ENCODE results near the gene DNAJB8.

The DNAJB8 gene

DNA sequence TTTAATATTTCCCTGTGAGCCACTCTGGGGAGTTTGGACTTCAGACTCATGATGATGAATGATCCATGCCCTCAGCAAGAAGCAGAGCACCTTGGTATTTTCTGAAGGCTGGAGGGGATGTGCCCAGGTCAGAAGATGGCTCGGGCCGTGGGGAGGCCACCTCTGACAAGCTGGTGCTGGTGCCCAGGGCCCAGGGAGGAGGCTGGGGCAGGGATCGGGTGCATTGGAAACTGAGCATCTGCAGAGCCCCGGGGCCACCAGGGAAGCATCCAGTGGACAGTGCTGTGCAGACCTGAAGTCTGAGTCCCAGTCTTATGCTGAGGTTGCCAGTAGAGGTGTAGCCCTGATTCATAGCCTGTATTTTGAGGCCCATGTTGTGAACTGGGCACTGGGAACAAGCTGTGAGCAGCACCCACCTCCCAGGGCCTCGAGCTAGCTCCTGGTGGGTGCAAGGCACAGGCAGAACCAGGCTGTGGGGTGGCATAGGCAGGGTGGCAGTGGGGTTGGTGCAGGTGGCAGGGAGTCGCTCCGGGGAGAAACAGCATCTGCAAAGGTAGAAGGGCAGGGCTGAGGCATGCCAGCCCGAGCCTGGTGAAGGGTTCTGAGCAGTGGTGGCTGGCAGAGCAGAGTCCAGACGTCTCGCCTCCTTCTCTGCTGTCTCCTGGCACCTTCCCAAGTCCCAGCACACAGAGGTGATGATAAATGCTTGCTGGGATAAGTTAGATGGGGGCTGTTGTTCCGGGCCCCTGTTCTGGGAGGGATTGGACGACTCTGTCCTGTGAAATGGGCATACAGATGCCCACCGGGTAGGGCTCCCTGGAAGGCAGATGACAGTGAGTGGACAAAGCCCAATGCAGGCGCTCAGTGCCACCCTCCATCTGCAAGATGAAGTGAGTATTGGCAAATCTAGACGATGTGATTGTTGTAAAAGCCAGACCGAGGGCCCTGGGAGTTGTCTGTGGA is 10.6 kb downstream of the DNAJB8 start:
- in situ Hi-C loops (cut with HindIII; ENCODE audit: low pct_ligation_motif_present, low pct_unique_long_range_greater_than_20kb, low sequenced_read_pairs): no loop called here
- no peak for DNase-seq

DNA sequence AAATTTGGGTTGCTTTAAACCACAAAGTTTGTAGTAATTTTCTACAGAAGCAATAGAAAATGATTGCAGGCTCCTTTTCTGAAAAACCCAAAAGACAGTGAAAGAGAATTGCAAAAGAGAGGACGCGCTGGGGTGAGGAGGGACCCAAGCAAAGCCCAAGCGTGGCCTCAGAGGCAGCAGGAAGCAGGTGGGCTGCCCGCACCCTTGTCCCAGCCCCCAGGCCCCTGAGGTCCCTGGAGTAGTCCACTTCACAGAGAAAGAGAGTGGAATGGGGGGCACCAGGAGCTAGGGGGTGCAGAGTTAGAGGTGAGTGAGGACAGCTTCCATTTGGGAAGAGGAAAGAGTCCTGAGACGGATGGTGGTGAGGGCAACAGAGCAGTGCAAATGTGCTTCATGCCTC is 11.6 kb downstream of the DNAJB8 start:
- in situ Hi-C loops (cut with HindIII; ENCODE audit: low pct_ligation_motif_present, low pct_unique_long_range_greater_than_20kb, low sequenced_read_pairs): no loop called here
- no peak for DNase-seq

DNA sequence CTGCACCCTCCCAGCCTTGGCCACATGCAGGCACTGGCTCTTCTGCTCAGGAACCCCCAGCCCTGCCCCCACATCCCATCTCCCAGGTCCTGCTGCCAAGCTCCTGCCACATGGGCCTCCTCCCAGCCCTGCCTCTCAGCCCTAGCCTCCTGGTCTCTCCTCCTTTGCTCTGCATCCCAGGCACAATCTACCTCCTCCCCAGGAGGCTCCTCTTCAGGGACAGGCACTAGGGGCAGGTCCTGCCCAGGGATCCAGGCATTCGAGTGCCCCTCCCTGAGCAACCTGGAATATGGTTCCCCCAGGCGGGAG is 12.4 kb downstream of the DNAJB8 start:
- in situ Hi-C loops (cut with HindIII; ENCODE audit: low pct_ligation_motif_present, low pct_unique_long_range_greater_than_20kb, low sequenced_read_pairs): no loop called here
- DNase-seq: no peak

- DNase-seq: no peak
- in situ Hi-C loops (cut with HindIII; ENCODE audit: low pct_ligation_motif_present, low pct_unique_long_range_greater_than_20kb, low sequenced_read_pairs): no loop called here
These were observed 13.0 kb downstream of the DNAJB8 start for GRCh38 chr3:128453501-128454309.

DNA sequence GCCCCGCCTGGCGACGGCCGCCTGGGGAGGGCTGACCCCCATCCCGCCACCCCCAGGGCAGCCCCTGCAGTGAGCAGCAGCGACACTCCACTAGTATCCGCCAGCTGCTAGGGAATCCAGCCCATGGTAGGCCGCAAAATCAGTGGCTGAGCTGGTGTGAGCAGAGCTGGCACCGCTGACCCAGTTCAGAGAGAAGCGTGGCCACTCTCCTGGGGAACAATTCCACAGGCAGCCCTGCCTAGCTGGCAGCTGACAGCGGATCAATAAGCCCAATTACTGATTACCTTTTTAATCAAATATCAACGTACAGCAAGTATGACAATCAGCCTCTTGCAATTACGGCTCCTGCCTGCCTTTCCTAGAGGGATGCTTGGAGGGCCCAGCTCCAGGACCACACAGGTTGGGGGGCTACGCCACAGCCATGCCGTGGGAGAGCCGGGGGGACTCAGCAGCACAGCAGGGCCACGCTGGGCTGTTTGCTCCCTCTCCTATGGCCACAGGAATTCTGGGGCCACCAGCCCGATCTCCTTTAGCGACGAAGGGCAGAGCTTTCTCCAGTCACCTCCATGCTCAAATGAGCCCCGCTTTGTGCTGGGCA is 13.9 kb downstream of the DNAJB8 start:
- DNase-seq: no peak
- in situ Hi-C loops (cut with HindIII; ENCODE audit: low pct_ligation_motif_present, low pct_unique_long_range_greater_than_20kb, low sequenced_read_pairs): no loop called here

DNA sequence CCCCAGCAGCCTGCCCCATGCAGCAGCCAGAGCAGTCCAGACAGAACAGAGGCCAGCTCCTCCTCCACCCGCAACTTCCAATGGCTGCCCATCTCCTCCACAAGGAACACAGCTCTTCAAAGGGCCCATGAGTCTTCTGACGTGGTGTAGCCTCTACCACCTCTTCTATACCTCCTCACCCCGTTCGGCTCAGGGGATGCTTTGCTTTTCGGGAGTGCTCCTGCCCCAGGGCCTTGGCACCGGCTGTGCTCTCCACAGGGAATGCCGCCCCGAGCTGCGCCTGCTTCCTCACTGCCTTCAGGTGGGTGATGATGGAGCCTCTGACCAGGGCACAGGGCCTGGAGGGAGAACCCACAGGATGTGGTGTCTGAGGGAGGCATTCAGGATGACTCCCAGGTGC is 14.6 kb downstream of the DNAJB8 start:
- in situ Hi-C loops (cut with HindIII; ENCODE audit: low pct_ligation_motif_present, low pct_unique_long_range_greater_than_20kb, low sequenced_read_pairs): no loop called here
- no peak for DNase-seq

- DNase-seq: no peak
- in situ Hi-C loops (cut with HindIII; ENCODE audit: low pct_ligation_motif_present, low pct_unique_long_range_greater_than_20kb, low sequenced_read_pairs): no loop called here
These were observed 17.5 kb downstream of the DNAJB8 start for GRCh38 chr3:128449111-128449638.

DNA sequence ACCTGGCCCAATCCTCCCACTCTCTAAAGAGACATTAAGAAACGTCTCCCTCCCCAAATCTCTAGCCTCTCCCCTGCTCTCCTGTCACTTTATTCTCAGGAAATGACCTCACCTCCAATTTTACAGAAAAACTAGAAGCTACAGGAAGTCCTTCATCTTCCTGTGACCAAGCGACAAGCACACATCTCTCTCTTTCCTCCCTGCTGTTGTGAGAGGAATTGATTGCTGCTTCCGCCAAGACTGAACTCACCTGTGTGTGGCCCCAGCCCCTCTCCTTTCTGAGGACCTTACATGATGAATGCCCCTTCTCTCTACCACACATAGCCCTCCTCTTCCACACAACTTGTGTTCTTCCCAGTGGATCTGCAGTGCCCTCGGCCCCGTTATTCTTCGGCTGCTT is 18.2 kb downstream of the DNAJB8 start:
- DNase-seq: no peak
- in situ Hi-C loops (cut with HindIII; ENCODE audit: low pct_ligation_motif_present, low pct_unique_long_range_greater_than_20kb, low sequenced_read_pairs): no loop called here

DNA sequence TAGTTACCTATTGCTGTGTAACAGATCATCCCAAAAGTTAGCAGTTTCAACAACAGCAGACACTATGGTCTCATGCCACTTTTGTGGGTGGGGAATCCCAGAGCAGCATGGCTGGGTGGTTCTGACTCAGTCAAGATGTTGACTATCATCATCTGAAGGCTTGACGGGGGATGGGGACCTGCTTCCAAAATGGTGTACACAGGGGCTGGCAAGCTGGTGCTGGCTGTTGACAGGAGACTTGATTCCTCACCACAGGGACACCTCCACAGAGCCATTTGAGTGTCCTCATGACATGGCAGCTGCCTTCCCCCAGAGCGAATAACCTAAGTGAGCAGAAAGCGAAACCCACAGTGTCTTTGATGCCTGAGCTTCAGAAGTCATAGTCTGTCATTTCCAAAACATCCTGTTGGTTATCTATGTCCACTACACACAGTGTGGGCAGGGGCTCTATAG is 19.1 kb downstream of the DNAJB8 start:
- in situ Hi-C loops (cut with HindIII; ENCODE audit: low pct_ligation_motif_present, low pct_unique_long_range_greater_than_20kb, low sequenced_read_pairs): no loop called here
- DNase-seq: no peak

DNA sequence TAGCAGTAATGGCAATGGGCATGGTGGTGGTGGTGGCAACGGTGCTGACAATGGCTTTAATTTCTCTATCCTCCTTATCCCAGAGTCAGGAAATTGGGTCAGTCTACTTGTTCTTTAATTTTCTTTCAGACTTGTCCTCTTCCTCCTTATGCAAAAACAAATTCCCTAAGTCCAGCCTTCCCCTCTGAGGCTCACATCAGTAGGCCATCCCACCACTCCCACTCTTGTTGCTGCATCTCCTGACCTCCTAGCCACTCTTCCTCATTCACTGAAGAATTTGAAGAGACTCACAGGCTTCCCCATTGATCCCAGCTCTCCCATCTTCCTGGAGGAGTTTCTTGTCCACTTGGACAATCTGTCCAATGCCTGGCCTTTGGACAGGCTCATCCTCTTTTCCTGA is 19.9 kb downstream of the DNAJB8 start:
- DNase-seq: no peak
- in situ Hi-C loops (cut with HindIII; ENCODE audit: low pct_ligation_motif_present, low pct_unique_long_range_greater_than_20kb, low sequenced_read_pairs): no loop called here

DNA sequence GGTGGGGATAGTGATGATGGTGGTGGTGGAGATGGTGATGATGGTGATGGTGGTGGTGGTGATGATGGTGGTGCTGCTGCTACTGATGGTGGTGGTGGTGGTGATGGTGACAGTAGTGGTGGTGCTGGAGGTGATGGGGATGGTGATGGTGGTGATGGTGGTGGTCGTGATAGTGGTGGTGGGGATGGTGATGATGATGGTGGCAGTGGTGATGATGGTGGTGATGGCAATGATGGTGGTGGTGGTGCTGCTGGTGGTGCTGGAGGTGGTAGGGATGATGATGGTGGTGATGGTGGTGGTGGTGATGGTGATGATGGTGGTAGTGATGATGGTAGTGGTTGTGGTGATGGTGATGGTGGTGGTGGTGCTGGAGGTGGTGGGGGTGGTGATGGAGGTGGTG is 21.3 kb downstream of the DNAJB8 start:
- DNase-seq: no peak
- in situ Hi-C loops (cut with HindIII; ENCODE audit: low pct_ligation_motif_present, low pct_unique_long_range_greater_than_20kb, low sequenced_read_pairs): no loop called here

DNA sequence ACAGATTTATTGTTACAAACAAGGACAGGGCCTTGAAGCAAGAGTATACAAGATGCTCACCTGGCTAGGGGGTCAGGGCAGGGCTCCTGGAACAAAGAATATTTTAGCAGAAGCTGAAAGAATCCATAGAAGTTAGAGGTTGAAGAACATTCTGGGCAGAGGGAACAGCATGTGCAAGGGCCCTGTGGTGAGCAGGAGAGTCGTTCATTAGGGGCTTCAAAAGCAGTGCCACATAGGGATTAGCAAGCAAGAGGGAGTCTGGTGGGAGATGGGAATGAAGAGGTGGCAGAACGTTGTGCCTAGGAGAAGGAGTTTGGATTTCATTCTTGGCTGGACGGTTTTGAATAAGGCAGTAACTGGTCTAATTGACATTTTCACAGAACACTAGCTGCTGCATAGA is 22.9 kb downstream of the DNAJB8 start:
- in situ Hi-C loops (cut with HindIII; ENCODE audit: low pct_ligation_motif_present, low pct_unique_long_range_greater_than_20kb, low sequenced_read_pairs): no loop called here
- no peak for DNase-seq

DNA sequence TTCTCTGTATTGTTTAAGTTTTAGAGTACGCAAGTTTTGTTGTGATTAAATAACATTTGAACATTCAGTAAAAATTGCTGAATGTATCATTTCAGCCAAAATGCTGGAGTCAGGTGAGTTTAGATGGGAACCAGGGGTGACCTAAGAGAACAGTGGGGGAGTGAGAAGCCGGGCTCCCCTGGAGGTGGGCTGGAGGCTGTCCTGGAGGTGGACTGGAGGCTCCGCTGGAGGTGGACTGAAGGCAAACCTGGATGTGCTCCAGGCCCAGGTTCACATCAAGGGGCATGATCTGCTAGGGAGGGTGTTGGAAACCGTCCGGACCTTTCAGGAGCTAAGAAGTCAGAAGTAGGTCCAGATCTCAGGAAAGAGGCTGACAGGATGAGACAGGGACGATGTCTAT is 23.7 kb downstream of the DNAJB8 start:
- DNase-seq: no peak
- in situ Hi-C loops (cut with HindIII; ENCODE audit: low pct_ligation_motif_present, low pct_unique_long_range_greater_than_20kb, low sequenced_read_pairs): no loop called here

GRCh38 chr3:128442070-128442469 is 24.6 kb downstream of the DNAJB8 start:
- no peak for DNase-seq
- in situ Hi-C loops (cut with HindIII; ENCODE audit: low pct_ligation_motif_present, low pct_unique_long_range_greater_than_20kb, low sequenced_read_pairs): no loop called here

- in situ Hi-C loops (cut with HindIII; ENCODE audit: low pct_ligation_motif_present, low pct_unique_long_range_greater_than_20kb, low sequenced_read_pairs): no loop called here
- no peak for DNase-seq
These were observed 27.5 kb downstream of the DNAJB8 start for GRCh38 chr3:128439226-128439625.

DNA sequence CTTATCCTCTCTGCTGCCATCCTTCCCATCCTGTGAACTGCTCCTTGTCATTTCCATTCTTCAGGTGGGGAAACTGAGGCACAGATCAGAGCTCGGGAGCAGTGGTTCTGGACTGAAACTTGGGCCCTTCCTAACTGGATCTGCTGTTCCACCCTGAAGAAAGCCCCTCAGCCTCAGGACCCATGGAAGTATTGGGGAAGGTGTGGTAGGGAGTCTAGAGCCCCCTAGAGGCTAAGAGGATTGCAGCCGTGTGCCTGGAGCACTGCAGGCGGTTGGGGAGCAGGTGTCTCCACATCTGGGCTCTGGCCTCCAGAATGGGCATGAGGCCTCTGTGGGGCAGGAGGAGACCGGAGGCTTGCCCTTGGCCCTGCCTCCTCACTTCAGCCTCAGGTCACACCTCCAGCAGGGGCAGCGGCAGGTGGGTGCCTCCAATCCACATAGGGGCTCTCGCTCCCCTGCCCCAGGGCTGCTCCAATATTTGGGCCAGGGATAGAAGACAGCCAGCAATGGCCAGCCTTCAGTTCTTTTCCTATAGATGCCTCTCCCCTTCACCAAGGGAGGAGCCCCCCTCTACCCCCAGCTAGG is 28.1 kb downstream of the DNAJB8 start:
- in situ Hi-C loops (cut with HindIII; ENCODE audit: low pct_ligation_motif_present, low pct_unique_long_range_greater_than_20kb, low sequenced_read_pairs): no loop called here
- no peak for DNase-seq

- in situ Hi-C loops (cut with HindIII; ENCODE audit: low pct_ligation_motif_present, low pct_unique_long_range_greater_than_20kb, low sequenced_read_pairs): no loop called here
- no peak for DNase-seq
These were observed 30.5 kb downstream of the DNAJB8 start for GRCh38 chr3:128436214-128436613.

- DNase-seq: no peak
- in situ Hi-C loops (cut with HindIII; ENCODE audit: low pct_ligation_motif_present, low pct_unique_long_range_greater_than_20kb, low sequenced_read_pairs): no loop called here
These were observed 31.1 kb downstream of the DNAJB8 start for GRCh38 chr3:128435561-128435960.

DNA sequence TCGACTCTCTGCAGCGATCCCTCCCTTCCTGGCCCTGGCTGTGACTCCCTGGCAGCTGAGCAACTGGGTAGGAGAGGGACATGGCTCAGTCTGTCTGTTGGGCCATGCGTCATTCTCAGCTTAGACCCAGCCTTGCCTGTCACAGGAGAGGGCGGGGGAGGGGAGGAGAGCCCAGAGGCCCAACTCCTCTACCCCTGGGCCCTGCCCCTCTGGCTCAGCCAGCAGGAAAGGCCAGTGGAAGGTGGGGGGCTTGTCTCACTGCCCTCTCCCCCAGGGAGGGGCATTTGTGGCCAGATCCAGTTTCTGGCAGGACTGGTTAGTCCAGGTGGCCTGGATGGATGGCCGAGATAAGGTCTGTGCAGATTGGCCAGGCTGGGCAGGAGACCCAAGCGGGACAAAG is 31.6 kb downstream of the DNAJB8 start:
- in situ Hi-C loops (cut with HindIII; ENCODE audit: low pct_ligation_motif_present, low pct_unique_long_range_greater_than_20kb, low sequenced_read_pairs): no loop called here
- no peak for DNase-seq
